Mucosa of stomach (tissue), 1 donor: Measurements from ENCODE around the gene INTS4.
"Not testable (repeated sequence)": the region's sequence is repeated elsewhere in the genome, so short reads cannot be mapped to it uniquely, and the experiment has no call there.

Experiments
- H3K27me3 ChIP-seq: one replicate; pipeline ENCODE4 v1.7.0; 2013; ENCODE audit warnings: mild to moderate bottlenecking, low read length; ENCODE audit not compliant: control insufficient read depth, insufficient read depth
- H3K36me3 ChIP-seq: one replicate; pipeline ENCODE4 v1.7.0; 2013; ENCODE audit warnings: low read length; ENCODE audit not compliant: control insufficient read depth, insufficient read depth
- H3K4me1 ChIP-seq: one replicate; pipeline ENCODE4 v1.7.0; 2013; ENCODE audit warnings: mild to moderate bottlenecking, low read length; ENCODE audit not compliant: control insufficient read depth, insufficient read depth
- H3K4me3 ChIP-seq: one replicate; pipeline ENCODE4 v1.7.0; 2013; ENCODE audit warnings: low read length
- H3K9ac ChIP-seq: one replicate; pipeline ENCODE4 v1.7.0; 2013; ENCODE audit warnings: mild to moderate bottlenecking, low read length, moderate library complexity
- H3K9me3 ChIP-seq: one replicate; pipeline ENCODE4 v1.7.0; 2013; ENCODE audit warnings: mild to moderate bottlenecking, low read length, moderate library complexity; ENCODE audit not compliant: control insufficient read depth
- donor health status: Pancreatic carcinoma.

INTS4 gene, protein sequence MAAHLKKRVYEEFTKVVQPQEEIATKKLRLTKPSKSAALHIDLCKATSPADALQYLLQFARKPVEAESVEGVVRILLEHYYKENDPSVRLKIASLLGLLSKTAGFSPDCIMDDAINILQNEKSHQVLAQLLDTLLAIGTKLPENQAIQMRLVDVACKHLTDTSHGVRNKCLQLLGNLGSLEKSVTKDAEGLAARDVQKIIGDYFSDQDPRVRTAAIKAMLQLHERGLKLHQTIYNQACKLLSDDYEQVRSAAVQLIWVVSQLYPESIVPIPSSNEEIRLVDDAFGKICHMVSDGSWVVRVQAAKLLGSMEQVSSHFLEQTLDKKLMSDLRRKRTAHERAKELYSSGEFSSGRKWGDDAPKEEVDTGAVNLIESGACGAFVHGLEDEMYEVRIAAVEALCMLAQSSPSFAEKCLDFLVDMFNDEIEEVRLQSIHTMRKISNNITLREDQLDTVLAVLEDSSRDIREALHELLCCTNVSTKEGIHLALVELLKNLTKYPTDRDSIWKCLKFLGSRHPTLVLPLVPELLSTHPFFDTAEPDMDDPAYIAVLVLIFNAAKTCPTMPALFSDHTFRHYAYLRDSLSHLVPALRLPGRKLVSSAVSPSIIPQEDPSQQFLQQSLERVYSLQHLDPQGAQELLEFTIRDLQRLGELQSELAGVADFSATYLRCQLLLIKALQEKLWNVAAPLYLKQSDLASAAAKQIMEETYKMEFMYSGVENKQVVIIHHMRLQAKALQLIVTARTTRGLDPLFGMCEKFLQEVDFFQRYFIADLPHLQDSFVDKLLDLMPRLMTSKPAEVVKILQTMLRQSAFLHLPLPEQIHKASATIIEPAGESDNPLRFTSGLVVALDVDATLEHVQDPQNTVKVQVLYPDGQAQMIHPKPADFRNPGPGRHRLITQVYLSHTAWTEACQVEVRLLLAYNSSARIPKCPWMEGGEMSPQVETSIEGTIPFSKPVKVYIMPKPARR

DNA sequence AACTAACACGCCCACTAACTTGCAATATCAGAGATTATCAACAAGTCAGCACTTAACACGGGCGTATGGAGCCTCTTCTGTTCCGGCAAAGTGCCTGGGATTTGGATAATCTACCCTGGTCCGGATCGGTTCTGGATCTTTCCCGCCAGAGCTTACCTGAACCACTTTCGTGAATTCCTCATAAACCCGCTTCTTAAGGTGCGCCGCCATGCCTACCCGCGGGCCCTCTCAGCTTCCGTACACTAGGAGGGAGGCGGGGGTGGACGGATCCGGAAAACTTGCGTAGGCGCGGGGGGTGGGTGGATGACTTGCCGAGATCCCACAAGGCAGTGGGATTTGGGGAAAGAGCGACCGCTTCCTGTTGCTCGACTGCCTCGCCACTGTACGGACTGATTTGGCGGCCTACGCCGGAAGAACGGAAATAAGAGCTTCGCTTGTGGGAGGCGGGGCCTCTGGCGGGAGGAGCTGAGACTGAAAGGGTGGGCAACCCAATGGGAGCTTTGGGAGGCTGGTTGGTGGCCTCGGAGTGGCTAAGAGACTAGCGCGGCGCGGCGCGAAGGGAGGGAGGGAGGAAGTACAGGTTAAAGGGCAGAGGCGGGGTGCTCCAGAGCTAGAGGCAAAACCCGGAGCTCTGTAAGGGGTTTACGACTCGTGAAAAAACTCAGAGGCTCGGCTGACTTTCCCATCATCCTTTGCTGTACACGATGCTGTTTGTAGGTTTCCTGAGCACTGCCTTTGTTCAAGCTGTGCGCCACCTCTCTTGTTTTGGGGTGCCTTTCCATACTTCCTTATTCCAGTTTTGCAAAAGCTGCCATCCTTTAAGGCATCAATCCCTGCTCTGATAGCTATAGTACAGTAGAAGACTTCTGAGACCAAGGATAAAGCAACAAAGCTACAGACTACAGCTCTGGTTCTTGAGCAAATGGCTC, at the start of gene INTS4:
Gene INTS4, minus strand, starts transcription at position 235 of the 929 bp plus-strand sequence. Its CDS starts 25 bp downstream, at position 210.
- H3K4me1 ChIP-seq, result peaks cover 11% of the 10 kb centered on the region
- no peaks in the 10 kb centered on the region for H3K27me3 ChIP-seq
- no peaks in the 10 kb centered on the region for H3K9me3 ChIP-seq
- no peaks in the 10 kb centered on the region for H3K36me3 ChIP-seq
- peak within 1 kb of the TSS; percentile 59 for H3K4me3 ChIP-seq
- H3K9ac ChIP-seq, result peak within 1 kb of the TSS; percentile 81

DNA sequence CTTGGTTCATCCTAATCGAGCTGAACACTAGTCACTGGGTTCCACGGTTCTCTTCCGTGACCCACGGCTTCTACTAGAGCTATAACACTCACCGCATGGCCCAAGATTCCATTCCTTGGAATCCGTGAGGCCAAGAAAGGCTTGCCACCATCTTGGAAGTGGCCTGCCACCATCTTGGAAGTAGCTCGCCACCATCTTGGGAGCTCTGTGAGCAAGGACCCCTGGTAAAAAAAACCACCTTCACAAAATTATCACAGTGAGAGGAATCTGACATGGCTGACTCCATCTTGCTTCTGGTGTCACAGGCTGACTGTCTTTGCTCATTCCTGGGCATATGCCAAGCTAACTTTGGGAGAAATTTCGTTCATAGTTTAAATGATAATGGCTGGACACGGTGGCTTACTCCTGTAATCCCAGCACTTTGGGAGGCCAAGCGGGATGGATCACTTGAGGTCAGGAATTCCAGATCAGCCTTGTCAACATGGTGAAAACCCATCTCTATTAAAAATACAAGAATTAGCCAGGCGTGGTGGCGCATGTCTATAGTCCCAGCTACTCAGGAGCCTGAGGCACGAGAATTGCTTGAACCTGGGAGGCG, 47.5 kb upstream of the INTS4 start:
- Histone ChIP-seq H3K27me3 (no peaks in the 10 kb centered on the region), H3K9ac (no peak overlapping the region), H3K36me3 (no peaks in the 10 kb centered on the region), H3K4me1 (peaks cover 75% of the 10 kb centered on the region), H3K9me3 (no peaks in the 10 kb centered on the region), H3K4me3 (no peak overlapping the region)

DNA sequence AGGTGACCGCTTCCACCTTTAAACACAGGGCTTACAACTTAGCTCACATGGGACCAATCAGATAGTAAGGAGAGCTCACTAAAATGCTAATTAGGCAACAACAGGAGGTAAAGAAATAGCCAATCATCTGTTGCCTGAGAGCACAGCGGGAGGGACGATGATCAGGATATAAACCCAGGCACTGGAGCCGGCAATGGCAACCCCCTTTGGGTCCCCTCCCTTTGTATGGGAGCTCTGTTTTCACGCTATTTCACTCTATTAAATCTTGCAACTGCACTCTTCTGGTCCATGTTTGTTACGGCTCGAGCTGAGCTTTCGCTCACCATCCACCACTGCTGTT, 46.9 kb upstream of the INTS4 start:
- H3K36me3 ChIP-seq, H3K27me3 ChIP-seq, H3K4me3 ChIP-seq, H3K9ac ChIP-seq, H3K9me3 ChIP-seq: not testable (repeated sequence)
- peaks cover 79% of the 10 kb centered on the region for H3K4me1 ChIP-seq

DNA sequence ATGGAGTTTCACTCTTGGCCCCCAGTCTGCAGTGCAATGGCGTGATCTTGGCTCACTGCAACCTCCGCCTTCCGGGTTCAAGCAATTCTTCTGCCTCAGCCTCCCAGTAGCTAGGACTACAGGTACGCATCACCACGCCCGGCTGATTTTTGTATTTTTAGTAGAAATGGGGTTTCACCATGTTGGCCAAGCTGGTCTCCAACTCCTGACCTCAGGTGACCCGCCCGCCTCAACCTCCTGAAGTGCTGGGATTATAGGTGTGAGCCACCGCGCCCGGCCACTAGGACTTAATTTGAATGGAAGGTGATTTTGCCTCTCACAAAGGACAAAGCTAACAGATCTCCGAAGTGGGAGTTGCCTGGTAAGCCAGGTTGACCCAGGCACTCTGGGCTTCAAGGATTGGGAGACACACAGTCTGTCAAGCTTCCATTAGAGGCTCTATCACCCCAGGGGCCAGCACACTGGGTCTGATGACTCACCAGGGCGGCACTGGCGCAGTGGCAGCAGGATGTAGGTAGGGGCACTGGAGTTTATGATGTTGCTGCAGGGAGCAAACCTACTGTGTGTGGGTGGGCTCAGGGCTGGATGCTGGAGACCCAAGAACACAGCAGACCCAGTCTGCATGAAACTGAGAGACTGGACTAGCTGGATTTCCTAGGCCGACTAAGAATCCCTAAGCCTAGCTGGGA, 46.4 kb upstream of the INTS4 start:
- Histone ChIP-seq H3K4me1 (peaks cover 79% of the 10 kb centered on the region), H3K27me3 (no peaks in the 10 kb centered on the region), H3K9me3 (no peaks in the 10 kb centered on the region), H3K4me3 (no peak overlapping the region), H3K9ac (no peak overlapping the region), H3K36me3 (no peaks in the 10 kb centered on the region)

DNA sequence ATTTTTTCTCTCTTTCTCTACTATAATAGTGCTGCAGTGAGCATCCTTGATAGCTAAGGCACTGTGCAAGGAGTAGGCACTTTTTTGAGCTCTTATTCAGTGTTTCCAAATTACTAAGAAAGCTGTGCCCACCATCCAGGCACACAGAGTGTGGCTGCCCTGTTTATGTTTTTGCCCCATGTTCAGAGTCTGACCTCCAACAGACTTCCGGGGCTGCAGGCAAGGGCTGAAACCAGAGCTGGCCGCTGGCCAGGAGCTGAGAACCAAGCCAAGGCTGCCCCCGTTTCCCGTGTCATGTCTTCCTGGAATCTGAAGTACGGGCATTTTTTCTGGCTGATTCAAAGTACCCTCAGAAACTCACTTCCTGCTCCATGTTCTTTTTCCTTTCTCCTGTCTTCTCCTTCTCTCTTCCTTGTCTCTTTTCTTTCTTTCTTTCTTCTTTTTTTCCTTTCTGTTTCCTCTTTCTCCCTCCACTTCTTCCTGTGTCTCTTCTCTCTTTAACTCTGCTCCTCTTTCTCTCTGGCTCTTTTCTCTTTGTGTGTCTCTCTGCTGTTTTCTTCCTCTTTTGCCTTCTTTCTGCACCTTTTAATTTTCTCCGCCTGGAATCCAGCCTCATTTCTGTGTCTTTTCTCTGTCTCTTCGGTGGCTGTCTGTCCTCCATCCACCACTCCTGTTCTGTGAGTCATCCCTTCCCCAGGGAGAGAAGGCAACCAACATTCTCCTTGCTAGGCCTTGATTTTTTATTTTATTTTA, 45.6 kb upstream of the INTS4 start:
- peak overlapping the region; percentile 44 for H3K9ac ChIP-seq
- no peak overlapping the region for H3K4me3 ChIP-seq
- no peaks in the 10 kb centered on the region for H3K36me3 ChIP-seq
- H3K9me3 ChIP-seq, result no peaks in the 10 kb centered on the region
- H3K27me3 ChIP-seq, result no peaks in the 10 kb centered on the region
- H3K4me1 ChIP-seq, result peaks cover 72% of the 10 kb centered on the region

DNA sequence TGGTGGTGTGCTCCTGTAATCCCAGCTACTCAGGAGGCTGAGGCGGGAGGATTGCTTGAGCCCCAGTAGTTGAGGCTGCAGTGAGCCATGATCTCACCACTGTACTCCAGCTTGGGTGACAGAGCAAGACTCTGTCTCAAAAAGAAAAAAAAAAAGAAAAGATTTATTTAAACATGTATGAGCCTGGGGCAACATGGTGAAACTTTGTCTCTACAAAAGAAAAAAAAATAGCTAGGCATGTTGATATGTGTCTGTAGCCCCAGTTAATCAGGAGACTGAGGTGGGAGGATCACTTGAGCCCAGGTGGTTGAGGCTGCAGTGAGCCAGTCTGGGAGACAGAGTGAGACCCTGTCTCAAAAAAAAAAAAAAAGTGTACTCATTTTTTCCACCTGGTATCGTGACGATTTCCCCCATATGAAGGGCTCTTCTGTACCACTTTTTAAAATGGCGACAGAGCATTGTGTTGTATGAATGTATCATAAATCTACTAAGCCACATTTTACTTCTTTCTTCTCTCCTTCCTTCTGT, 45.0 kb upstream of the INTS4 start:
- peaks cover 67% of the 10 kb centered on the region for H3K4me1 ChIP-seq
- H3K36me3 ChIP-seq, result no peaks in the 10 kb centered on the region
- H3K9ac ChIP-seq, result peak overlapping the region; percentile 44
- no peaks in the 10 kb centered on the region for H3K27me3 ChIP-seq
- H3K9me3 ChIP-seq, result no peaks in the 10 kb centered on the region
- H3K4me3 ChIP-seq, result no peak overlapping the region

DNA sequence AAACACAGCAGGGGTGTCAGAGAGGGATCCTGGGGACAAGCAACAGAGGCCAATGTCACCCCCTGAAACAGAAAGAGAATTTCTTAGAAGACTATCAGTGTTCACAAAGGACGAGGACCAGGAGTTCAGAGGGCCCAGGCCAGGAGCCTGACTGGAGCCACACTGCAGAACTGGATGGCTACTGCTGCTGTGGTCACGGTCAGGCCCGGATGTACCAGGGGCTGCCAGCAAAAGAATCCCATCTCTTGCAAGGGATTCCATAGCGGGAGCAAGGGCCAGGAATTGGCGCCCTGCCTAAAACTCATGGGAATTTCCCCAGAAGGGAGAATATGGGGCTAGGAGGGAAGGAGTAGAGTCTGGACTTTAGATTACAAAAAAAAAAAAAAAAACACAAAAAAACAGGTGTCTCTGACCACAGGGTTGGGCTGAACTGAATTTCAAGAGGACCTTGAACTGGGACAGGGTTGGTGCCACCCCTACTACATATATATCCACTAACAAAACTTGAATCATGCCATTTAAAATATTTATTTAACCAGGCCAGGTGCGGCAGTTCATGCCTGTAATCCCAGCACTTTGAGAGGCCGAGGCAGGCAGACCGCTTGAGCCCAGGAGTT, 44.3 kb upstream of the INTS4 start:
- H3K9ac ChIP-seq, result no peak overlapping the region
- no peaks in the 10 kb centered on the region for H3K9me3 ChIP-seq
- no peak overlapping the region for H3K4me3 ChIP-seq
- H3K4me1 ChIP-seq, result peaks cover 60% of the 10 kb centered on the region
- H3K27me3 ChIP-seq, result no peaks in the 10 kb centered on the region
- no peaks in the 10 kb centered on the region for H3K36me3 ChIP-seq

DNA sequence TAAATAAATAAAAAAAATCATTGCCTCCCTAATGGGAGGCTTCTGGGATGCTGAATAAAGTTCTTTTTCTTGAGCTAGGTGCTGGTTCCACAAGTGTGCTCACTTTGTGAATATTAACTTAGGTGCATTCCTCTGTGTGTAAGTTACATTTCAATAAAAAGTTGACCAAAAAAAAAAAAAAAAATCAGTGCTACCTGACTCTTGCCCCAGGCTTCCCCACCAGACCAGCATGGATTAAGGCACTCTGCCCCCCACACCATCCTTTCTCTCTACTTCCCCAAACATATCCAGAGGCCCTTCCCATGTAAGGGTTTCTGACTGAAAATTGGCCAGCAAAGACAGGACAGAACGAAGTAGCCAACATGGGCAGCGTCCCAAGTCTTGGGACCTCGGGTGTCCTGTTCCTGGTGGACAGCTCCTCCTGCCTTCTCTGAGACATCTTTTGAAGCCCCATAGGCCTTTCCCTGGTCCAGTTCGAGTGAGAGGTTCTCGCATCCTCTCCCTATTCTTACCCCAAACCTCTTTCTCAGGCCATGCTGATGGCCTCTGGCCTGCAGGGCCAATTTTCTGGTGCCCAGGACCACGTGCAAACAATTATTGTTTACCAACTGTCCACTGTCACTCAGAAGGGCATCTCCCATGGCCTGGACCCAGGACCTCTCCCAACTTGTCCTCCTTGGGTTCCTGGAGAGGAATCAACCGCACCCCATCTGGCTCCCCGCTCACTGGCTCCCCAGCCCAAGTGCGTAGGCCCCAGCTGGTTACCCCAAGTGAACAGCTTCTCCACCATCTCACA, 43.6 kb upstream of the INTS4 start:
- Histone ChIP-seq H3K9ac (no peak overlapping the region), H3K27me3 (no peaks in the 10 kb centered on the region), H3K36me3 (no peaks in the 10 kb centered on the region), H3K9me3 (no peaks in the 10 kb centered on the region), H3K4me3 (no peak overlapping the region), H3K4me1 (peaks cover 53% of the 10 kb centered on the region)

DNA sequence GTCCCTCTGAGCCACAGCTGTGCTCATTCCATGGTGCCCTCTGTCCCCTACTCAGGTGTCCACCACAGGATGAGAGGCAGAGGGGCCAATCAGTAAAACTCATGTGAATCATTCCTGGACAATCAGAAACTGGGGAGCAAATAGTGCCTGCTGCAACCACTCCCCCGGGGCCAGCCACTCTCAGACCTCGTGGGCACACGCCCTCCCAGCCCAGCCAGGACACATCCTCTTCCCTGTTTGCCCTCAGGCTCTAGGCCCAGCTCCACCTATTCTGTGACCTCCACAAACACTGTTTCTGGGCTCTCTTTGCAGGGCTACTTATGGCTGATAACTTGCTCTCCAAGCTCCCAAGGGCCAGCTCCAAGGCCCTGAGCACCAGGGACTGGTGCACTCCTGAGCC, 42.6 kb upstream of the INTS4 start:
- Histone ChIP-seq H3K36me3 (no peaks in the 10 kb centered on the region), H3K4me1 (peaks cover 53% of the 10 kb centered on the region), H3K9me3 (no peaks in the 10 kb centered on the region), H3K9ac (no peak overlapping the region), H3K27me3 (no peaks in the 10 kb centered on the region), H3K4me3 (no peak overlapping the region)
